Measurements from ENCODE around the gene CCDC86.

DNA sequence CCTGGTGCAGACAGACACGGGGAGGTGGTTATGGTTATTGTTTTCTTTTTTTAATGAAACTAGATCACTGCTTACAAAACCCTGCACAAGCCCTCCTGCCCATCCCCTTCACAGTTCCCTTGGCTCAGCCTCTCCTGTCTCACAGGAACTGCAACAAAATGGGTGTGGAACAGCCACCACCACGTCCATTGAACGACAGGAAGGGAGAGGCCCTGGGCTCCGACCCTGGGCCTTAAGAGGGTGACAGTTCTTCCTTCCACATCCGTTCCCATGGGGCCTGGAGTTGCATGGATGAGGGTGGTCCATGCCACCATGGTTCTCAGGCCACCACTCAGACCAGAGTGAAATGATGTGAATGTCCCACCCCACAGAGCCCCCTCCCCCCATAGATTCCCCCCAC is 48.8 kb downstream of the CCDC86 start:
- no peak for TF ChIP-seq FOXM1 (IDR thresholded peaks at IDR 0.05; ENCODE audit: low read depth)
- no peak for TF ChIP-seq PBX3 (IDR thresholded peaks at IDR 0.05)
- TF ChIP-seq, protein P1, sequence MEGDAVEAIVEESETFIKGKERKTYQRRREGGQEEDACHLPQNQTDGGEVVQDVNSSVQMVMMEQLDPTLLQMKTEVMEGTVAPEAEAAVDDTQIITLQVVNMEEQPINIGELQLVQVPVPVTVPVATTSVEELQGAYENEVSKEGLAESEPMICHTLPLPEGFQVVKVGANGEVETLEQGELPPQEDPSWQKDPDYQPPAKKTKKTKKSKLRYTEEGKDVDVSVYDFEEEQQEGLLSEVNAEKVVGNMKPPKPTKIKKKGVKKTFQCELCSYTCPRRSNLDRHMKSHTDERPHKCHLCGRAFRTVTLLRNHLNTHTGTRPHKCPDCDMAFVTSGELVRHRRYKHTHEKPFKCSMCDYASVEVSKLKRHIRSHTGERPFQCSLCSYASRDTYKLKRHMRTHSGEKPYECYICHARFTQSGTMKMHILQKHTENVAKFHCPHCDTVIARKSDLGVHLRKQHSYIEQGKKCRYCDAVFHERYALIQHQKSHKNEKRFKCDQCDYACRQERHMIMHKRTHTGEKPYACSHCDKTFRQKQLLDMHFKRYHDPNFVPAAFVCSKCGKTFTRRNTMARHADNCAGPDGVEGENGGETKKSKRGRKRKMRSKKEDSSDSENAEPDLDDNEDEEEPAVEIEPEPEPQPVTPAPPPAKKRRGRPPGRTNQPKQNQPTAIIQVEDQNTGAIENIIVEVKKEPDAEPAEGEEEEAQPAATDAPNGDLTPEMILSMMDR (IDR thresholded peaks at IDR 0.05): no peak
- no peak for TF ChIP-seq TAF1 (IDR thresholded peaks at IDR 0.05; ENCODE audit: borderline replicate concordance, low read depth, low read length)

Measured in SK-N-SH (cell line).